OCI-LY7 (cell line): ENCODE measurements around the gene SFT2D1.

ENCODE experiments used
- CTCF ChIP-seq: fragments of 200-600 bp; sonication (generic); conservative IDR thresholded peaks from 2 replicates; pipeline ENCODE4 v1.5.1; 2014; ENCODE audit warnings: mild to moderate bottlenecking, antibody characterized with exemption, low read length, moderate library complexity, mixed read lengths
- EZH2phosphoT487 ChIP-seq: fragments of 200-600 bp; sonication (generic); IDR thresholded peaks from 2 replicates; pipeline ENCODE4 v1.6.1; 2018; ENCODE audit warnings: low read depth, borderline replicate concordance, mild to moderate bottlenecking, mixed run types, antibody characterized with exemption, low read length, moderate library complexity, mixed read lengths

- TF ChIP-seq CTCF (no peak), EZH2phosphoT487 (no peak)
Observed at GRCh38 chr6:166277018-166277417, 65.3 kb downstream of the SFT2D1 start.
